Neural progenitor cell (in vitro differentiated cells): Measurements from ENCODE around the gene CIB4. TPM values are rescaled to one million over a fixed set of nuclear protein-coding genes. Genes with fewer than 3 reads are reported as not detected.
A peak's percentile ranks its signal among the peaks of the same experiment; 100 is the strongest.

Experiments used
- DNase-seq: peaks from one replicate; pipeline ENCODE4 v3.0.0-alpha.2; 2016; ENCODE audit warnings: low spot score
- H2AFZ ChIP-seq: fragments of 200-600 bp; sonication (generic); replicated peaks from 2 replicates; pipeline ENCODE4 v1.6.1; 2016; ENCODE audit warnings: antibody characterized with exemption
- H3F3A ChIP-seq: fragments of 200-600 bp; sonication (generic); 2 replicates; pipeline ENCODE4 v1.6.1; 2016; ENCODE audit warnings: antibody characterized with exemption, low read depth
- H3K27ac ChIP-seq: fragments of 200-600 bp; sonication (generic); 2 replicates; pipeline ENCODE4 v1.5.1; 2016; ENCODE audit warnings: mild to moderate bottlenecking
- H3K27me3 ChIP-seq: fragments of 200-600 bp; sonication (generic); 2 replicates; pipeline ENCODE4 v1.6.1; 2016; ENCODE audit warnings: mild to moderate bottlenecking, moderate library complexity
- H3K36me3 ChIP-seq: fragments of 200-600 bp; sonication (generic); 2 replicates; pipeline ENCODE4 v1.5.1; 2016
- H3K4me1 ChIP-seq: fragments of 200-600 bp; sonication (generic); 2 replicates; pipeline ENCODE4 v1.6.1; 2016; ENCODE audit warnings: mixed run types
- H3K4me2 ChIP-seq: fragments of 200-600 bp; sonication (generic); 2 replicates; pipeline ENCODE4 v1.6.1; 2016
- H3K4me3 ChIP-seq: fragments of 200-600 bp; sonication (generic); 2 replicates; pipeline ENCODE4 v1.5.1; 2016
- H3K79me2 ChIP-seq: fragments of 200-600 bp; sonication (generic); 2 replicates; pipeline ENCODE4 v1.6.1; 2016; ENCODE audit warnings: low read depth
- H3K9ac ChIP-seq: fragments of 200-600 bp; sonication (generic); 2 replicates; pipeline ENCODE4 v1.6.1; 2016
- H3K9me3 ChIP-seq: fragments of 200-600 bp; sonication (generic); 2 replicates; pipeline ENCODE4 v1.5.1; 2016; ENCODE audit warnings: low read depth
- H4K20me1 ChIP-seq: fragments of 200-600 bp; sonication (generic); 2 replicates; pipeline ENCODE4 v1.6.1; 2016; ENCODE audit warnings: low read depth
- H3K27ac Mint-ChIP-seq: 3 replicates; pipeline ENCODE4 v1.8.0; 2021; ENCODE audit warnings: mixed read lengths
- H3K27me3 Mint-ChIP-seq: 2 replicates; pipeline ENCODE4 v1.8.0; 2022; ENCODE audit warnings: low read depth, mild to moderate bottlenecking, inconsistent platforms, moderate library complexity, mixed read lengths; ENCODE audit not compliant: insufficient read depth
- H3K36me3 Mint-ChIP-seq: 3 replicates; pipeline ENCODE4 v1.8.0; 2021; ENCODE audit warnings: mixed read lengths
- H3K4me1 Mint-ChIP-seq: 3 replicates; pipeline ENCODE4 v1.8.0; 2021; ENCODE audit warnings: mixed read lengths
- H3K4me3 Mint-ChIP-seq: 3 replicates; pipeline ENCODE4 v1.8.0; 2021; ENCODE audit warnings: mild to moderate bottlenecking, moderate library complexity, mixed read lengths
- H3K9me3 Mint-ChIP-seq: 3 replicates; pipeline ENCODE4 v1.8.0; 2020; ENCODE audit warnings: mixed read lengths
- CTCF ChIP-seq: fragments of 200-600 bp; sonication (generic); IDR thresholded peaks from 2 replicates; pipeline ENCODE4 v1.5.1; 2017; ENCODE audit warnings: antibody characterized with exemption, mild to moderate bottlenecking
- EZH2 ChIP-seq: fragments of 200-600 bp; sonication (generic); IDR thresholded peaks from 2 replicates; pipeline ENCODE4 v1.6.1; 2017; ENCODE audit warnings: antibody characterized with exemption, mild to moderate bottlenecking, moderate library complexity
- EZH2phosphoT487 ChIP-seq: fragments of 200-600 bp; sonication (generic); IDR thresholded peaks from 2 replicates; pipeline ENCODE4 v1.6.1; 2017; ENCODE audit warnings: antibody characterized with exemption
- total RNA-seq: library from RNA; depleted of rRNA; stranded (reverse); fragments of >200 nt; gene quantifications from 2 replicates; pipeline ENCODE4 v1.2.3, GENCODE V29; 2015; ENCODE audit warnings: low replicate concordance

The CIB4 gene
- total RNA-seq, 1 donor from 2014 or later = not detected

GRCh38 chr2:26632624-26633185 is 8.5 kb downstream of the CIB4 start:
- peaks cover 14% of the 10 kb centered on the region for H3K27me3 Mint-ChIP-seq
- no peak for DNase-seq
- TF ChIP-seq EZH2 (no peak), CTCF (no peak), EZH2phosphoT487 (no peak)
- Histone ChIP-seq H3K4me3 (no peak overlapping the region), H3K79me2 (no peaks in the 10 kb centered on the region), H3K4me2 (no peak overlapping the region), H3K27ac (no peak overlapping the region), H3K9ac (no peak overlapping the region), H4K20me1 (no peaks in the 10 kb centered on the region), H3K36me3 (no peaks in the 10 kb centered on the region), H3K27me3 (no peaks in the 10 kb centered on the region), H3F3A (no peaks in the 10 kb centered on the region), H3K4me1 (peaks cover 17% of the 10 kb centered on the region), H3K9me3 (no peaks in the 10 kb centered on the region), H2AFZ (no peak overlapping the region)
- peaks cover 18% of the 10 kb centered on the region for H3K4me1 Mint-ChIP-seq
- H3K27ac Mint-ChIP-seq = no peak overlapping the region
- H3K36me3 Mint-ChIP-seq = no peaks in the 10 kb centered on the region
- no peak overlapping the region for H3K4me3 Mint-ChIP-seq
- H3K9me3 Mint-ChIP-seq = no peaks in the 10 kb centered on the region

DNA sequence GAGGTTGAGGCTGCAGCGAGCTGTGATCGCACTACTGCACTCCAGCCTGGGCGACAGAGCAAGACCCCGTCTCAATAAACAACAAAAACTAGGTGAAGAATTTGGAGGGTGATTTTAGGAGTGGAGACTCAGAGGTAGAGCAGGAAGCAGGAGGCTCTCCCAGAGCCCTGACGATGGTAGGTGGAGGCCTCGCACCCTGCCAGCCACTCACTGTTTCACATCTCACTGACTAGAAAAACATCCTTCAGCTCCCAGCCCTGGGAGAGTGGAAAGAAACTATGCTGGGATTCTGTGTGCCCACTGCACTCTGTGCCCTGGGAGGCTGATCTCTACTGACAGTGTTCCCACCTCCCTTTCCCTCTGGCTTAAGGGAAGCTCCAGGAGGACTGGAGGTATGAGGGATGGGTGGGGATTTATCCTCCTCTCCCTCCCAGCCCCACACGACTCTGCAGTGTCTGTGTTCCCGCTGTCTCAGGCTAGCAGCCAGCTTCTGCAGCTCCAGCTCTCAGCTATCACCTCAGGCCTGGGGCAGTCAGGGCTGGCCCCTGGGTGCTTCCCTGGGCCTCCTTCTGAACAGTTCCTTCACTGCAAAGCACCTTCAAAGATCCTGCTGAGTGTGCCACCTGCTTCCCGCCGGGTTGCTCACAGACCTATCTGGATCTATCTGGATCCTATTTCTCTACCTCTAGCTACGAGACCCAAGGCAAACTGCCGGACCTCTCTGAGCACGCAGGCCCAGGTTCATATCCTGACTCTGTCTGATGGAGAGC is 9.6 kb downstream of the CIB4 start:
- no peak overlapping the region for H2AFZ ChIP-seq
- H3K36me3 Mint-ChIP-seq = no peaks in the 10 kb centered on the region
- no peak overlapping the region for H3K27ac ChIP-seq
- no peak overlapping the region for H3K4me2 ChIP-seq
- H3K27me3 ChIP-seq = no peaks in the 10 kb centered on the region
- peaks cover 19% of the 10 kb centered on the region for H3K4me1 Mint-ChIP-seq
- H3K27ac Mint-ChIP-seq = peak overlapping the region; percentile 54
- TF ChIP-seq EZH2 (no peak), CTCF (no peak), EZH2phosphoT487 (no peak)
- no peaks in the 10 kb centered on the region for H3K9me3 Mint-ChIP-seq
- H3K4me3 Mint-ChIP-seq = no peak overlapping the region
- H3K36me3 ChIP-seq = no peaks in the 10 kb centered on the region
- no peak overlapping the region for H3K4me3 ChIP-seq
- no peak overlapping the region for H3K9ac ChIP-seq
- peaks cover 17% of the 10 kb centered on the region for H3K4me1 ChIP-seq
- no peaks in the 10 kb centered on the region for H3F3A ChIP-seq
- peaks cover 14% of the 10 kb centered on the region for H3K27me3 Mint-ChIP-seq
- no peak for DNase-seq
- no peaks in the 10 kb centered on the region for H3K9me3 ChIP-seq
- H4K20me1 ChIP-seq = no peaks in the 10 kb centered on the region
- no peaks in the 10 kb centered on the region for H3K79me2 ChIP-seq

GRCh38 chr2:26630669-26631360 is 10.4 kb downstream of the CIB4 start:
- Mint-ChIP-seq H3K4me3 (no peak overlapping the region), H3K36me3 (no peaks in the 10 kb centered on the region), H3K27ac (peak overlapping the region; percentile 5), H3K27me3 (peaks cover 14% of the 10 kb centered on the region), H3K4me1 (peaks cover 19% of the 10 kb centered on the region), H3K9me3 (peaks cover 3% of the 10 kb centered on the region)
- Histone ChIP-seq H2AFZ (no peak overlapping the region), H3K4me2 (no peak overlapping the region), H4K20me1 (no peaks in the 10 kb centered on the region), H3K9ac (no peak overlapping the region), H3K4me1 (peaks cover 10% of the 10 kb centered on the region), H3K27ac (no peak overlapping the region), H3K4me3 (no peak overlapping the region), H3F3A (no peaks in the 10 kb centered on the region), H3K79me2 (no peaks in the 10 kb centered on the region), H3K27me3 (no peaks in the 10 kb centered on the region), H3K36me3 (no peaks in the 10 kb centered on the region), H3K9me3 (no peaks in the 10 kb centered on the region)
- TF ChIP-seq CTCF (no peak), EZH2phosphoT487 (no peak), EZH2 (no peak)
- DNase-seq = no peak
